ACC112 (cell line): ENCODE results near the gene TCOF1.
A peak's percentile ranks its signal among the peaks of the same experiment; 100 is the strongest.

Experiments used
- H2AFZ ChIP-seq: fragments of 200-600 bp; sonication (generic); one replicate; pipeline ENCODE4 v1.6.0; 2017; ENCODE audit warnings: antibody characterized with exemption, low read length; ENCODE audit not compliant: unreplicated experiment
- H3K27ac ChIP-seq: fragments of 200-600 bp; sonication (generic); 2 replicates; pipeline ENCODE4 v1.5.1; 2014; ENCODE audit warnings: low read depth, mild to moderate bottlenecking, antibody characterized with exemption, low read length, moderate library complexity
- H3K27me3 ChIP-seq: fragments of 200-600 bp; sonication (generic); 2 replicates; pipeline ENCODE4 v1.6.1; 2014; ENCODE audit warnings: mild to moderate bottlenecking, antibody characterized with exemption, low read length, moderate library complexity, mixed read lengths; ENCODE audit not compliant: insufficient read depth
- H3K36me3 ChIP-seq: fragments of 200-600 bp; sonication (generic); 2 replicates; pipeline ENCODE4 v1.6.1; 2016; ENCODE audit warnings: mild to moderate bottlenecking, antibody characterized with exemption, low read length, moderate library complexity, mixed read lengths; ENCODE audit not compliant: insufficient read depth
- H3K4me1 ChIP-seq: fragments of 200-600 bp; sonication (generic); one replicate; pipeline ENCODE4 v1.6.1; 2016; ENCODE audit warnings: low read length, mixed read lengths; ENCODE audit not compliant: insufficient read depth, unreplicated experiment, control insufficient read depth
- H3K4me3 ChIP-seq: fragments of 200-600 bp; sonication (generic); 2 replicates; pipeline ENCODE4 v1.5.1; 2014; ENCODE audit warnings: mild to moderate bottlenecking, low read depth, low read length
- H3K79me2 ChIP-seq: fragments of 200-600 bp; sonication (generic); one replicate; pipeline ENCODE4 v1.6.0; 2016; ENCODE audit warnings: low read length; ENCODE audit not compliant: control insufficient read depth, unreplicated experiment, insufficient read depth

The TCOF1 gene

DNA sequence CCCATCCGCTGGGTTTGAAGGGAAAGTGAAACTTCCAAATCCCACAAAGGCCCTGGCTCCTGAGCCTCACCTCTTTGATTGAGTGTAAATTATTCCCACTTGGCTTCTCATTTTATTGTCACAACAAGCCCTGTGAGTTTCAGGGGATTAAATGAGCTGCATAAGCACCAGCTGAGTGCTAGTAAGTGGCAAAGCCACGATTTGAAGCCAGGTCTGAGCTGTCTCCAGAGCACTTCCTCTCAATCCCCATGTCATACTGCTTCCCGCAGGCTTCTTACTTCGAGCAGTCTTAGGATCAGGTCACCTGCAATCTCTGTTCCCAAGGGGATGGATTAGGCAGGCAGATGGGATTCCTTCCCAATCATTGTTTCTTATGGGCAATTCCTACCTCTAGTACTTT is 74.1 kb downstream of the TCOF1 start:
- Histone ChIP-seq H3K36me3 (no peaks in the 10 kb centered on the region), H3K4me1 (no peaks in the 10 kb centered on the region), H3K27me3 (no peaks in the 10 kb centered on the region), H2AFZ (peak overlapping the region; percentile 69), H3K27ac (no peak overlapping the region), H3K79me2 (no peaks in the 10 kb centered on the region), H3K4me3 (no peak overlapping the region)

DNA sequence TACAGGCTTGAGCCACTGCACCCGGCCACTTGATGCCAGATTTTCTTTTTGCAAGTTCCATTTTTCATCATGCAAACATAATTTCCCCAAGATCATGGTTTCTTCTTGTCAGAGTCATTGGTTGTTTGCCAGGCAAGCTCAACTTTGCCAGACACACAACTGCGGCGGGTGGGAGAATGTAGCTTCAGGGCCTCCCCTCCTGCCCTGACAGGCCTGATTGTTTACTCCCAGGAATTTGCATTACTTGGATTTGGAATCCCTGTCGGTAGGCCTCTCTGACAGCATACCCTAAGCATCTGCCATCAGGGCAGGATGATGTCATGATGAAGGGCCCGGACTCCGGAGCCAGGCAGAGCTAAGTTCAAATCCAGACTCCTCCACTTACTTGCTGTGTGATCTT is 77.0 kb downstream of the TCOF1 start:
- no peaks in the 10 kb centered on the region for H3K36me3 ChIP-seq
- H3K4me3 ChIP-seq, result no peak overlapping the region
- no peaks in the 10 kb centered on the region for H3K27me3 ChIP-seq
- H3K79me2 ChIP-seq, result no peaks in the 10 kb centered on the region
- no peaks in the 10 kb centered on the region for H3K4me1 ChIP-seq
- H2AFZ ChIP-seq, result no peak overlapping the region
- no peak overlapping the region for H3K27ac ChIP-seq

- H3K4me3 ChIP-seq, result no peak overlapping the region
- H2AFZ ChIP-seq, result no peak overlapping the region
- no peak overlapping the region for H3K27ac ChIP-seq
- H3K4me1 ChIP-seq, result no peaks in the 10 kb centered on the region
- H3K79me2 ChIP-seq, result no peaks in the 10 kb centered on the region
- H3K36me3 ChIP-seq, result no peaks in the 10 kb centered on the region
- H3K27me3 ChIP-seq, result no peaks in the 10 kb centered on the region
Observed at GRCh38 chr5:150436141-150436680, 78.7 kb downstream of the TCOF1 start.

DNA sequence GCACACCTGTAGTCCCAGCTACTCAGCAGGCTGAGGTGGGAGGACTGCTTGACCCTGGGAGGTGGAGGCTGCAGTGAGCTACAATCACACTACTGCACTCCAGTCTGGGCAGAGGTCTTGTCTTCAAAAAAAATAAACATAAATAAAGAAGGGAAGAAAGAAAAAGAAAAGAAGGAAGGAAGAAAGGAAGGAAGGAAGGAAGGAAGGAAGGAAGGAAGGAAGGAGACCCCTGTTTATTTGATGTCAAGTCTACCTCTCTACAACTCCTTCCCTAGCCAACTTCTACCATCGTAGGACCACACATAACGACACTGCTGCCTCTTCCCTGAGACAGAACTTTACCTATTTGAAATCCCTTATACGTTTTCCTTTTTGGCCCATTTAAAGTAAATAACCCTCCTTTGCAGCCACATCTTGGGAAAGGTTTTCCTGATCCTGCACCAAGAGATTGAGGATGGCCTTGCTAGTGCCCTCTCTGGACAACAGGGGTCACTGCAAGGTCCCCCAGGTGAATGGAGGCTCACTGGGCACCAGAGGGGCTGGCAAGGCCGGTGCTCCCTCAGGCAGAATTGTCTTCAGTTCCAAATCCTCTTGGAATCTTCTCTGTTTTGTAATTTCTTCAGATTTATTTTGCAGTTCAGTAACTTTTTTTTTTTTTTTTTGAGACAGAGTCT is 81.5 kb downstream of the TCOF1 start:
- no peaks in the 10 kb centered on the region for H3K27me3 ChIP-seq
- no peak overlapping the region for H3K27ac ChIP-seq

DNA sequence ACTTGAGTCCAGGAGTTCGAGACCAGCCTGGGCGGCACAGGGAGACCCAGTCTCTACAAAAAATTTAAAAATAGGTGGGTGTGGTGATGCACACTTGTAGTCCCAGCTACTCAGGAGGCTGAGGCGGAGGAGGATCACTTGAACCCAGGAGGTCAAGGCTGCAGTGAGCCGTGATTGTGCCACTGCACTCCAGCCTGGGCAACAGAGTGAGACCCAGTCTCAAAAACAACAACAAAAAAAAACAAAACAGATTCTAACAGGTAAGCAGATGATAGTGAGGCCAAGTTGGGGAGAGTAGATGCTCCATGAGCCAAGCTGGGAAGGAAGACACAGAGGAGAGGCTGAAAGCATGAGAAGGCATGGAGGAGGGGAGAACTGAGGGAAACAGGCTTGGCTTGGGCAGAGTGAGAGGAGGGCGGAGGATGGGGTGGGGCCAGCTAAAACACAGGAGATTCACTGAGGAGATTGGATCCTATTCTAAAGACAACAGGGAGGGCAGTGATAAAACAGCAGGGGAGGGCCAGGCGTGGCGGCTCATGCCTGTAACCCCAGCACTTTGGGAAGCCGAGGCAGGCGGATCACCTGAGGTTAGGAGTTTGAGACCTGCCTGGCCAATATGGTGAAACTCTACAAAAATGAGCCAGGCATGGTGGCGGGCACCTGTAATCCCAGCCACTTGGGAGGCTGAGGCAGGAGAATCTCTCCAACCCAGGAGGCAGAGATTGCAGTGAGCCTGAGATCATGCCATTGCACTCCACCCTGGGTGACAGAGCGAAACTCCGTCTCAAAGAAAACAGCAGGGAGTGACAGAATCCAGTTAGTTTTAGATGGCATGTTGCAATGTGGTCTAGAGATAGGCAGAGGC is 83.7 kb downstream of the TCOF1 start:
- H3K79me2 ChIP-seq, result peaks cover 8% of the 10 kb centered on the region
- H3K27ac ChIP-seq, result no peak overlapping the region
- peaks cover 14% of the 10 kb centered on the region for H3K36me3 ChIP-seq
- no peaks in the 10 kb centered on the region for H3K27me3 ChIP-seq
- H3K4me1 ChIP-seq, result no peaks in the 10 kb centered on the region
- no peak overlapping the region for H2AFZ ChIP-seq
- H3K4me3 ChIP-seq, result no peak overlapping the region

More for the DNA sequence above, 81.5 kb downstream of the TCOF1 start:
- Histone ChIP-seq H3K79me2 (no peaks in the 10 kb centered on the region), H3K4me3 (no peak overlapping the region), H3K36me3 (no peaks in the 10 kb centered on the region; the same call in 1 of the 2 replicates), H3K4me1 (no peaks in the 10 kb centered on the region), H2AFZ (no peak overlapping the region)

DNA sequence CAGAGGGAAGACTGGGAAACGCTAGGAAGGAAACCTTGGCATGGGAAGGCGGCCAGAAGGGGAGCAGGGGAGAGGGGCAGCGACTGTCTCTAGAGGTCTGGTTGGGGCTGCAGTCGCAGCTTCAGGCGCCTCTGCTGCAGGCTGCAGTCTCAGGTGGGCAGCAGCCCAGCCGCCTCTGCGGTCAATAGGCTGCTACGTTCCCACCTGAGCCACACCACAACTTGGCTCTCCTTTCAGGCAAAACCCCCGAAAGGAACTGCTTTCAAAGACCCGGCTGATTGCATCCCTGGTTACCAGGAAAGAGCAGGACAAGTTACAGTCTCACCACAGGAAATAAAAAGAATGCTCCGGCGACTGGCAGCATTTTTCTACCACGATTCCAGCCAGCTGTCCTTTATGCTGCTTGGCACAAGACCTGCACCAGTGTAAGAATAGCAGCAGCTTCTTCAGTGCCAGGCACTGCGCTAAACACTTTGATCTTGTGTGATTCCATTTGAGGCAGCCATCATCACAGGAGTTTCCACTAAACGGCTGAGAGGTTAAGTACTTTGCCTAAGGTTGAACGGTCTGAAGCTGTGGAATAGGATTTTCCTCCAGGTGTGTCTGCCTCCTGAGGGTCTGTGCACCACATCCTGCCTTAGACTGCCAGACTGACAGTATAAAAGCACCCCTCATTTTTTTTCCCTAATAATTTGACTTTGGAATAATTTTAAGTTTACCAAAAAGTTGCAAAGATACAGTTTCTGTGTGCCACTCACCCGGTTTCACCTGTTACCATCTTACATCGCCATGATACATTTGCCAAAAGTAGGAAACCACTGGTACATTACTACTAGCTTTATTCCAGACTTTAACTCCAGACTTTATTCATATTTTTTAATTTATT is 84.6 kb downstream of the TCOF1 start:
- H3K36me3 ChIP-seq, result peaks cover 23% of the 10 kb centered on the region
- no peaks in the 10 kb centered on the region for H3K27me3 ChIP-seq
- no peak overlapping the region for H3K27ac ChIP-seq
- H2AFZ ChIP-seq, result no peak overlapping the region
- no peak overlapping the region for H3K4me3 ChIP-seq
- H3K79me2 ChIP-seq, result peaks cover 17% of the 10 kb centered on the region
- peaks cover 9% of the 10 kb centered on the region for H3K4me1 ChIP-seq

GRCh38 chr5:150442699-150443080 is 85.2 kb downstream of the TCOF1 start:
- no peak overlapping the region for H2AFZ ChIP-seq
- no peaks in the 10 kb centered on the region for H3K27me3 ChIP-seq
- peaks cover 26% of the 10 kb centered on the region for H3K36me3 ChIP-seq
- peaks cover 23% of the 10 kb centered on the region for H3K79me2 ChIP-seq
- no peak overlapping the region for H3K4me3 ChIP-seq
- H3K27ac ChIP-seq, result no peak overlapping the region
- peaks cover 15% of the 10 kb centered on the region for H3K4me1 ChIP-seq

- Histone ChIP-seq H3K79me2 (peaks cover 31% of the 10 kb centered on the region), H3K36me3 (peaks cover 34% of the 10 kb centered on the region), H2AFZ (no peak overlapping the region), H3K27me3 (no peaks in the 10 kb centered on the region), H3K27ac (no peak overlapping the region), H3K4me3 (no peak overlapping the region), H3K4me1 (peaks cover 19% of the 10 kb centered on the region)
Observed at GRCh38 chr5:150443242-150444075, 86.0 kb downstream of the TCOF1 start.

DNA sequence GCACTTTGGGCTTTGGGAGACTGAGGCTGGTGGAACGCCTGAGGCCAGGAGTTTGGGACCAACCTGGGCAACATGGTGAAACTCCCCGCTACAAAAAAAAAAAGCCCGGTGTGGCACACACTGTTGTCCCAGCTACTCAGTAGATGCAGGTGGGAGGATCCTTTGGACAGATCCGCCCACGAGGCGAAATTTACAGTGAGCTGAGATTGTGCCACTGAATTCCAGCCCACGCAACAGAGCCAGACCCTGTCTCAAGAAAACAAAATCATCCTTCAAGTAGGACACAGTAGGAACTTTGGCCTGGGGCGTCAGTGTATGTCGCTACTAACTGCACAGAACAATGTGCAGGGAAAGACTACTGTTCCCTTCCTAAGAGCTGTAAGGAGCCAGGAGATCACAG is 87.3 kb downstream of the TCOF1 start:
- no peak overlapping the region for H3K4me3 ChIP-seq
- H3K4me1 ChIP-seq, result peaks cover 19% of the 10 kb centered on the region
- H2AFZ ChIP-seq, result no peak overlapping the region
- no peaks in the 10 kb centered on the region for H3K27me3 ChIP-seq
- H3K36me3 ChIP-seq, result peaks cover 37% of the 10 kb centered on the region
- no peak overlapping the region for H3K27ac ChIP-seq
- H3K79me2 ChIP-seq, result peaks cover 42% of the 10 kb centered on the region
